Raji (cell line): ENCODE results near the gene RGS7.

ENCODE experiments used
- POLR2A ChIP-seq: IDR thresholded peaks from 2 replicates; pipeline ENCODE4 v1.6.1; 2011; ENCODE audit warnings: low read depth, low read length, control low read depth; ENCODE audit not compliant: insufficient read depth

The RGS7 gene

GRCh38 chr1:241024834-241025233, 332.2 kb downstream of the RGS7 start:
- no peak for TF ChIP-seq POLR2A

GRCh38 chr1:241022366-241022765, 334.6 kb downstream of the RGS7 start:
- no peak for TF ChIP-seq POLR2A

- no peak for TF ChIP-seq POLR2A
These were observed 335.9 kb downstream of the RGS7 start for GRCh38 chr1:241020851-241021697.

- TF ChIP-seq POLR2A = no peak
These were observed 344.2 kb downstream of the RGS7 start for GRCh38 chr1:241012708-241013340.

GRCh38 chr1:241007668-241008067, 349.3 kb downstream of the RGS7 start:
- TF ChIP-seq POLR2A = no peak

- no peak for TF ChIP-seq POLR2A
These were observed 357.2 kb downstream of the RGS7 start for GRCh38 chr1:240999826-241000225.

- TF ChIP-seq POLR2A = no peak
These were observed 358.5 kb downstream of the RGS7 start for GRCh38 chr1:240998441-240999015.

- TF ChIP-seq POLR2A = no peak
These were observed 359.0 kb downstream of the RGS7 start for GRCh38 chr1:240998024-240998423.

GRCh38 chr1:240993004-240993403, 364.0 kb downstream of the RGS7 start:
- no peak for TF ChIP-seq POLR2A

- TF ChIP-seq POLR2A = no peak
These were observed 365.8 kb downstream of the RGS7 start for GRCh38 chr1:240991230-240991629.

- no peak for TF ChIP-seq POLR2A
These were observed 369.1 kb downstream of the RGS7 start for GRCh38 chr1:240987928-240988327.

- TF ChIP-seq POLR2A = no peak
These were observed 371.9 kb downstream of the RGS7 start for GRCh38 chr1:240985081-240985480.

- no peak for TF ChIP-seq POLR2A
These were observed 376.7 kb downstream of the RGS7 start for GRCh38 chr1:240980342-240980741.

- no peak for TF ChIP-seq POLR2A
These were observed 380.3 kb downstream of the RGS7 start for GRCh38 chr1:240976685-240977084.

- TF ChIP-seq POLR2A = no peak
These were observed 383.1 kb downstream of the RGS7 start for GRCh38 chr1:240973875-240974274.

GRCh38 chr1:240970253-240970652, 386.8 kb downstream of the RGS7 start:
- TF ChIP-seq POLR2A = no peak
